GM12878 (cell line): ENCODE measurements around the gene NRBP1. TPM values are rescaled to one million over a fixed set of nuclear protein-coding genes. Genes with fewer than 3 reads are reported as not detected.

Experiments used
- ATAC-seq: fragments of 200-7000 bp; cut with Tn5 transposase; 3 replicates; pipeline ENCODE4 v1.9.1; 2020; ENCODE audit warnings: mild to moderate bottlenecking, moderate library complexity
- BruUV-seq: library from RNA; stranded (reverse); fragments of 400-500 nt; replicated peaks from 2 replicates; lab custom pipeline; 2021; lab: Mats Ljungman, UMichigan
- CTCF ChIA-PET: fragments of 300-600 bp; sonication (Branson Sonifier 250); formaldehyde crosslinking; extraction: SDS; loops from one replicate; lab custom pipeline; 2021; ENCODE audit warnings: inconsistent platforms; lab: Yijun Ruan, JAX
- POLR2A ChIA-PET: fragments of 350-600 bp; formaldehyde crosslinking; extraction: SDS; loops from one replicate; lab custom pipeline; 2021; ENCODE audit warnings: inconsistent platforms; lab: Charles Lee
- RAD21 ChIA-PET: fragments of 300-600 bp; sonication (Branson Sonifier 250); formaldehyde crosslinking; loops from one replicate; lab custom pipeline; 2023; ENCODE audit warnings: antibody characterized with exemption; ENCODE audit not compliant: unreplicated experiment; lab: Charles Lee
- SMC1A ChIA-PET: fragments of 300-600 bp; sonication (Branson Sonifier 250); formaldehyde crosslinking; loops from one replicate; lab custom pipeline; 2023; ENCODE audit not compliant: unreplicated experiment, uncharacterized antibody; lab: Charles Lee
- DNase-seq: peaks from one replicate; pipeline ENCODE4 v3.0.0-alpha.2; 2011; ENCODE audit warnings: low read depth, low spot score
- FAIRE-seq: peaks from 3 replicates; lab custom pipeline; 2011; peaks lifted over from hg19 to GRCh38; lab: Jason Lieb, UNC
- H2AFZ ChIP-seq: 2 replicates; pipeline ENCODE4 v1.6.0; 2011; ENCODE audit warnings: low read depth, low read length, control low read depth; ENCODE audit not compliant: control insufficient read depth
- H3K27ac ChIP-seq: 2 replicates; pipeline ENCODE4 v1.5.1; 2011; ENCODE audit warnings: control low read depth; ENCODE audit not compliant: control insufficient read depth, insufficient read depth
- H3K27me3 ChIP-seq, 2 experiments: replicated peaks in 1 of 2; 2 replicates each; pipeline versions ENCODE4 v1.6.0 to v1.6.1; 2011; ENCODE audit warnings: low read length in 1 of 2; ENCODE audit not compliant: control insufficient read depth in 2 of 2, insufficient read depth in 2 of 2
- H3K36me3 ChIP-seq, 2 experiments: 2 replicates each; pipeline ENCODE4 v1.5.1; 2011; ENCODE audit warnings: low read length in 1 of 2; ENCODE audit not compliant: control insufficient read depth in 2 of 2, insufficient read depth in 2 of 2
- H3K4me1 ChIP-seq: 2 replicates; pipeline ENCODE4 v1.6.1; 2011; ENCODE audit warnings: mild to moderate bottlenecking, low read length, moderate library complexity, mixed read lengths; ENCODE audit not compliant: control insufficient read depth, insufficient read depth
- H3K4me2 ChIP-seq: 2 replicates; pipeline ENCODE4 v1.6.0; 2011; ENCODE audit warnings: control low read depth; ENCODE audit not compliant: control insufficient read depth, insufficient read depth
- H3K4me3 ChIP-seq: fragments of 200-600 bp; sonication (generic); 2 replicates; pipeline ENCODE4 v1.5.1; 2016
- H3K79me2 ChIP-seq: 2 replicates; pipeline ENCODE4 v1.6.0; 2011; ENCODE audit warnings: low read length; ENCODE audit not compliant: control insufficient read depth, insufficient read depth
- H3K9ac ChIP-seq: 2 replicates; pipeline ENCODE4 v1.8.0; 2011; ENCODE audit warnings: low read length, control low read depth, mixed read lengths; ENCODE audit not compliant: control insufficient read depth, insufficient read depth
- H3K9me3 ChIP-seq: replicated peaks from 3 replicates; pipeline ENCODE4 v1.5.1; 2011; ENCODE audit warnings: mild to moderate bottlenecking, low read length; ENCODE audit not compliant: control insufficient read depth, insufficient read depth
- H4K20me1 ChIP-seq: 2 replicates; pipeline ENCODE4 v1.6.0; 2011; ENCODE audit not compliant: control insufficient read depth, insufficient read depth
- FOXK2 ChIP-seq: fragments of 450-650 bp; IDR thresholded peaks from 2 replicates; pipeline ENCODE4 v1.6.1; 2017; ENCODE audit warnings: mild to moderate bottlenecking, moderate library complexity
- FOXM1 ChIP-seq: IDR thresholded peaks from 2 replicates; pipeline ENCODE4 v1.6.1; 2012; ENCODE audit warnings: low read depth, mild to moderate bottlenecking, inconsistent platforms, low read length, moderate library complexity
- HCFC1 ChIP-seq: fragments of 150-350 bp; IDR thresholded peaks from 2 replicates; pipeline ENCODE4 v1.6.1; 2014; ENCODE audit warnings: low read length
- JUNB ChIP-seq: IDR thresholded peaks from 2 replicates; pipeline ENCODE4 v1.6.1; 2016; ENCODE audit warnings: antibody characterized with exemption, mild to moderate bottlenecking
- NBN ChIP-seq: fragments of 450-650 bp; IDR thresholded peaks from 2 replicates; pipeline ENCODE4 v1.6.1; 2016
- PAX5 ChIP-seq: IDR thresholded peaks from 2 replicates; pipeline ENCODE4 v1.6.1; 2011; ENCODE audit warnings: low read depth, low read length, borderline replicate concordance
- STAT1 ChIP-seq: fragments of 450-650 bp; conservative IDR thresholded peaks from 2 replicates; pipeline ENCODE4 v1.6.1; 2014; ENCODE audit warnings: antibody characterized with exemption, mild to moderate bottlenecking
- SUZ12 ChIP-seq: fragments of 200-600 bp; sonication (generic); IDR thresholded peaks from one replicate; pipeline ENCODE4 v1.6.1; 2018; ENCODE audit warnings: antibody characterized with exemption, mild to moderate bottlenecking; ENCODE audit not compliant: unreplicated experiment
- TCF7 ChIP-seq: IDR thresholded peaks from 2 replicates; pipeline ENCODE4 v1.6.1; 2014; ENCODE audit warnings: antibody characterized with exemption, borderline replicate concordance
- ZNF274 ChIP-seq: IDR thresholded peaks from one replicate; pipeline ENCODE4 v1.8.0; 2011; ENCODE audit not compliant: insufficient read length, insufficient read depth
- WGBS: methylation state at CpG from one replicate; pipeline ENCODE4 v1.1.6; 2016; ENCODE audit warnings: low lambda C conversion rate; ENCODE audit not compliant: insufficient replicate concordance, insufficient coverage; ENCODE audit errors: missing lambda C conversion rate; 5-methylcytosine and 5-hydroxymethylcytosine counted together
- in situ Hi-C: fragments of 300-500 bp; cut with MboI; formaldehyde crosslinking; loops from 9 replicates; pipeline ENCODE4 v1.14.3; 2018; ENCODE audit warnings: mixed read lengths
- intact Hi-C: fragments of 100-400 bp; cut with micrococcal nuclease; formaldehyde crosslinking; loops from one replicate; pipeline ENCODE4 v1.14.2; 2022; ENCODE audit not compliant: unreplicated experiment
- polyA plus RNA-seq, 11 experiments: library from polyadenylated mRNA; depleted of rRNA in 4 of 11; unstranded in 6 of 11; stranded (reverse) in 5 of 11; fragments of >200 nt; fragmentation: Nextera tagmentation in 4 of 11; fragmentation: Illumina TruSeq in 1 of 11; extraction: Ambion mirVana in 4 of 11; extraction: Trizol in 1 of 11; gene quantifications; 1 replicate in 1 of 11; 2 replicates in 10 of 11; pipeline versions ENCODE4 v1.2.1 to v1.2.3, GENCODE V29; 2011 to 2016; ENCODE audit warnings: inconsistent platforms in 2 of 11, missing spikeins in 2 of 11, low read depth in 1 of 11
- total RNA-seq, 4 experiments: library from RNA; depleted of rRNA in 3 of 4; stranded (reverse); fragments of >200 nt in 3 of 4; fragmentation: Illumina TruSeq in 1 of 4; extraction: Trizol in 1 of 4; gene quantifications; 2 replicates each; pipeline versions ENCODE4 v1.2.1 to v1.2.3, GENCODE V29; 2013 to 2021
- TF ChIP-seq, protein P1 (sequence below): IDR thresholded peaks from 2 replicates; pipeline ENCODE4 v1.6.1; 2012; ENCODE audit warnings: mild to moderate bottlenecking, low read depth, low read length
- TF ChIP-seq, protein P2 (sequence below): fragments of 450-650 bp; formaldehyde crosslinking; IDR thresholded peaks from 2 replicates; pipeline ENCODE4 v1.4.0; 2022; ENCODE audit warnings: mild to moderate bottlenecking, moderate library complexity

The NRBP1 gene
- total and polyA plus RNA-seq, 10 of the 15 experiments (the other 5 are each of a cell fraction or from before 2014, with no cell fraction given): 5.7 to 136 (median 66.1) TPM

DNA sequence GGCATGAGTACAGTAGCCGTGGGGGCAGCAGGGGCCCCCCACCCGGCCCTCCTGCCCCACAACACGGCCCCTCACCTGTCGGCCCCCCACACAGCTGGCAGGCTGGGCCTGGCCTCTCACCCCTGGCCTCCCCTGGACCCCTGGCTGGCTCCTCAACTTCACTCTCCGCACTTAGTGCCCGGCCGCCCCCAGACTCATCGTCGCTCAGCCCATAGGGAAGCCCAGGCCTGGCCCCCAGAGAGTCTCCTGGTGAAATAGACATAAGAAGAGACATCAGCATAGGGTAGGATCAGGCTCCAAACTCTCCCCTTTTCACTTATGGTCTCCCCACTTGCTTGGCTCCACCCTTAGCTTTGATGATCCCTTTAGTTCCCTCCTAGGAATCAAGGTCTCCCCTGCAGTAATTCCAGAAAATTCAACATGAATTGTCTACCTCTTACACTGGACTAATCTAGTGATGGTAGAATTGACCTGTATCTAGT, 49.6 kb upstream of the NRBP1 start:
- ChIA-PET POLR2A (interaction anchor here (0.6 to 2.8 kb wide), 6 partner anchors 7 to 319 kb away, joined by 3 to 23 read pairs (median 4); partner anchors contain the start of genes NRBP1 and PPM1G), CTCF (interaction anchor here (1.0 to 2.8 kb wide), 6 partner anchors 8 to 305 kb away, joined by 3 to 14 read pairs (median 4); partner anchors contain the start of gene NRBP1)
- no peak for FAIRE-seq
- Histone ChIP-seq H3K9ac (no peak overlapping the region), H3K27me3 (no peaks in the 10 kb centered on the region), H3K4me1 (peaks cover 9% of the 10 kb centered on the region; the same call in 1 of the 2 replicates), H3K36me3 (peaks cover 38 to 45% of the 10 kb centered on the region in 2 experiments), H3K4me3 (peak overlapping the region; percentile 69; the same call in 1 of the 2 replicates), H3K79me2 (peaks cover 15% of the 10 kb centered on the region)
- no TSS peak for BruUV-seq
- intact Hi-C loops: no loop called here
- TF ChIP-seq STAT1 (no peak), JUNB (no peak), PAX5 (no peak), TCF7 (no peak), FOXK2 (no peak), HCFC1 (no peak), NBN (no peak), ZNF274 (no peak), SUZ12 (no peak), FOXM1 (no peak)
- TF ChIP-seq, protein P1, sequence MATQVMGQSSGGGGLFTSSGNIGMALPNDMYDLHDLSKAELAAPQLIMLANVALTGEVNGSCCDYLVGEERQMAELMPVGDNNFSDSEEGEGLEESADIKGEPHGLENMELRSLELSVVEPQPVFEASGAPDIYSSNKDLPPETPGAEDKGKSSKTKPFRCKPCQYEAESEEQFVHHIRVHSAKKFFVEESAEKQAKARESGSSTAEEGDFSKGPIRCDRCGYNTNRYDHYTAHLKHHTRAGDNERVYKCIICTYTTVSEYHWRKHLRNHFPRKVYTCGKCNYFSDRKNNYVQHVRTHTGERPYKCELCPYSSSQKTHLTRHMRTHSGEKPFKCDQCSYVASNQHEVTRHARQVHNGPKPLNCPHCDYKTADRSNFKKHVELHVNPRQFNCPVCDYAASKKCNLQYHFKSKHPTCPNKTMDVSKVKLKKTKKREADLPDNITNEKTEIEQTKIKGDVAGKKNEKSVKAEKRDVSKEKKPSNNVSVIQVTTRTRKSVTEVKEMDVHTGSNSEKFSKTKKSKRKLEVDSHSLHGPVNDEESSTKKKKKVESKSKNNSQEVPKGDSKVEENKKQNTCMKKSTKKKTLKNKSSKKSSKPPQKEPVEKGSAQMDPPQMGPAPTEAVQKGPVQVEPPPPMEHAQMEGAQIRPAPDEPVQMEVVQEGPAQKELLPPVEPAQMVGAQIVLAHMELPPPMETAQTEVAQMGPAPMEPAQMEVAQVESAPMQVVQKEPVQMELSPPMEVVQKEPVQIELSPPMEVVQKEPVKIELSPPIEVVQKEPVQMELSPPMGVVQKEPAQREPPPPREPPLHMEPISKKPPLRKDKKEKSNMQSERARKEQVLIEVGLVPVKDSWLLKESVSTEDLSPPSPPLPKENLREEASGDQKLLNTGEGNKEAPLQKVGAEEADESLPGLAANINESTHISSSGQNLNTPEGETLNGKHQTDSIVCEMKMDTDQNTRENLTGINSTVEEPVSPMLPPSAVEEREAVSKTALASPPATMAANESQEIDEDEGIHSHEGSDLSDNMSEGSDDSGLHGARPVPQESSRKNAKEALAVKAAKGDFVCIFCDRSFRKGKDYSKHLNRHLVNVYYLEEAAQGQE: no peak
- TF ChIP-seq, protein P2, sequence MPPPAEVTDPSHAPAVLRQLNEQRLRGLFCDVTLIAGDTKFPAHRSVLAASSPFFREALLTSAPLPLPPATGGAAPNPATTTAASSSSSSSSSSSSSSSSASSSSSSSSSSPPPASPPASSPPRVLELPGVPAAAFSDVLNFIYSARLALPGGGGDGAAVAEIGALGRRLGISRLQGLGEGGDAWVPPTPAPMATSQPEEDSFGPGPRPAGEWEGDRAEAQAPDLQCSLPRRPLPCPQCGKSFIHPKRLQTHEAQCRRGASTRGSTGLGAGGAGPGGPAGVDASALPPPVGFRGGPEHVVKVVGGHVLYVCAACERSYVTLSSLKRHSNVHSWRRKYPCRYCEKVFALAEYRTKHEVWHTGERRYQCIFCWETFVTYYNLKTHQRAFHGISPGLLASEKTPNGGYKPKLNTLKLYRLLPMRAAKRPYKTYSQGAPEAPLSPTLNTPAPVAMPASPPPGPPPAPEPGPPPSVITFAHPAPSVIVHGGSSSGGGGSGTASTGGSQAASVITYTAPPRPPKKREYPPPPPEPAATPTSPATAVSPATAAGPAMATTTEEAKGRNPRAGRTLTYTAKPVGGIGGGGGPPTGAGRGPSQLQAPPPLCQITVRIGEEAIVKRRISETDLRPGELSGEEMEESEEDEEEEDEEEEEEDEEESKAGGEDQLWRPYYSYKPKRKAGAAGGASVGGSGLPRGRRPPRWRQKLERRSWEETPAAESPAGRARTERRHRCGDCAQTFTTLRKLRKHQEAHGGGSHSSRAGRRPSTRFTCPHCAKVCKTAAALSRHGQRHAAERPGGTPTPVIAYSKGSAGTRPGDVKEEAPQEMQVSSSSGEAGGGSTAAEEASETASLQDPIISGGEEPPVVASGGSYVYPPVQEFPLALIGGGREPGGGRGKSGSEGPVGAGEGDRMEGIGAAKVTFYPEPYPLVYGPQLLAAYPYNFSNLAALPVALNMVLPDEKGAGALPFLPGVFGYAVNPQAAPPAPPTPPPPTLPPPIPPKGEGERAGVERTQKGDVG: no peak
- TF ChIP-seq, all 136 proteins: peak for 0
- Histone ChIP-seq H3K9me3 (no peaks in the 10 kb centered on the region), H3K4me2 (peak overlapping the region; percentile 97), H2AFZ (no peak overlapping the region), H3K27ac (no peak overlapping the region), H4K20me1 (no peaks in the 10 kb centered on the region; the same call in 1 of the 2 replicates)
- SMC1A ChIA-PET: interaction anchor here (1.0 to 3.1 kb wide), 5 partner anchors 7 to 328 kb away, joined by 3 to 9 read pairs (median 3); partner anchors contain the start of genes AGBL5, EIF2B4 and MPV17
- in situ Hi-C loops: no loop called here
- RAD21 ChIA-PET: no interaction called here
- DNase-seq (no peak), ATAC-seq (no peak)
- WGBS: 98% methylated on average over 8 of the region's 9 CpGs
